GM23338 (cell line): ENCODE results near the gene LAD1. TPM values are rescaled to one million over a fixed set of nuclear protein-coding genes. Genes with fewer than 3 reads are reported as not detected.

Source experiments
- ATAC-seq: fragments of 200-7000 bp; cut with Tn5 transposase; 3 replicates; pipeline ENCODE4 v1.9.1; 2020
- DNase-seq: peaks from one replicate; pipeline ENCODE4 v3.0.0-alpha.2; 2015; ENCODE audit warnings: low spot score
- H2AFZ ChIP-seq: fragments of 200-600 bp; sonication (generic); 2 replicates; pipeline ENCODE4 v1.8.0; 2016; ENCODE audit warnings: antibody characterized with exemption, mild to moderate bottlenecking, moderate library complexity
- H3F3A ChIP-seq: fragments of 200-600 bp; sonication (generic); replicated peaks from 2 replicates; pipeline ENCODE4 v1.8.0; 2017; ENCODE audit warnings: antibody characterized with exemption, mixed run types, low read depth
- H3K27ac ChIP-seq: fragments of 200-600 bp; sonication (generic); 2 replicates; pipeline ENCODE4 v1.6.1; 2016; ENCODE audit warnings: low read depth
- H3K27me3 ChIP-seq: fragments of 200-600 bp; sonication (generic); 2 replicates; pipeline ENCODE4 v1.8.0; 2016; ENCODE audit warnings: mild to moderate bottlenecking, mixed run types, moderate library complexity; ENCODE audit not compliant: insufficient read depth
- H3K36me3 ChIP-seq: fragments of 200-600 bp; sonication (generic); 2 replicates; pipeline ENCODE4 v1.8.0; 2016; ENCODE audit warnings: mild to moderate bottlenecking; ENCODE audit not compliant: insufficient read depth
- H3K4me1 ChIP-seq: fragments of 200-600 bp; sonication (generic); 2 replicates; pipeline ENCODE4 v1.8.0; 2016; ENCODE audit warnings: mild to moderate bottlenecking, moderate library complexity; ENCODE audit not compliant: insufficient read depth
- H3K4me2 ChIP-seq: fragments of 200-600 bp; sonication (generic); 2 replicates; pipeline ENCODE4 v1.7.1; 2017; ENCODE audit warnings: mixed run types
- H3K4me3 ChIP-seq: fragments of 200-600 bp; sonication (generic); 2 replicates; pipeline ENCODE4 v1.6.1; 2016; ENCODE audit warnings: mixed run types
- H3K79me2 ChIP-seq: fragments of 200-600 bp; sonication (generic); replicated peaks from 2 replicates; pipeline ENCODE4 v1.8.0; 2017; ENCODE audit warnings: mild to moderate bottlenecking; ENCODE audit not compliant: insufficient read depth
- H3K9me2 ChIP-seq: fragments of 200-600 bp; sonication (generic); 2 replicates; pipeline ENCODE4 v1.8.0; 2017; ENCODE audit not compliant: insufficient read depth
- H4K20me1 ChIP-seq: fragments of 200-600 bp; sonication (generic); replicated peaks from 2 replicates; pipeline ENCODE4 v1.8.0; 2017; ENCODE audit warnings: mild to moderate bottlenecking; ENCODE audit not compliant: insufficient read depth
- H3K27ac Mint-ChIP-seq: 2 replicates; pipeline ENCODE4 v1.8.0; 2020; ENCODE audit warnings: inconsistent platforms, mild to moderate bottlenecking, moderate library complexity, mixed read lengths
- H3K27me3 Mint-ChIP-seq: 3 replicates; pipeline ENCODE4 v1.8.0; 2022; ENCODE audit warnings: low read depth, mild to moderate bottlenecking, moderate library complexity, mixed read lengths, inconsistent platforms; ENCODE audit not compliant: insufficient read depth, poor library complexity
- H3K36me3 Mint-ChIP-seq: 3 replicates; pipeline ENCODE4 v1.8.0; 2021; ENCODE audit warnings: low read depth, mild to moderate bottlenecking, inconsistent platforms, moderate library complexity, mixed read lengths
- H3K4me1 Mint-ChIP-seq: 3 replicates; pipeline ENCODE4 v1.8.0; 2020; ENCODE audit warnings: mild to moderate bottlenecking, inconsistent platforms, mixed read lengths
- H3K4me3 Mint-ChIP-seq: 3 replicates; pipeline ENCODE4 v1.8.0; 2021; ENCODE audit warnings: moderate library complexity, mild to moderate bottlenecking, inconsistent platforms, mixed read lengths
- H3K9me3 Mint-ChIP-seq: 3 replicates; pipeline ENCODE4 v1.8.0; 2020; ENCODE audit warnings: moderate library complexity, mild to moderate bottlenecking, inconsistent platforms, mixed read lengths
- EZH2phosphoT487 ChIP-seq: fragments of 200-600 bp; sonication (generic); IDR thresholded peaks from one replicate; pipeline ENCODE4 v1.8.1; 2018; ENCODE audit warnings: antibody characterized with exemption; ENCODE audit not compliant: unreplicated experiment
- NANOG ChIP-seq: IDR thresholded peaks from 2 replicates; pipeline ENCODE4 v1.6.1; 2016; ENCODE audit warnings: antibody characterized with exemption, borderline replicate concordance
- POLR2AphosphoS5 ChIP-seq: IDR thresholded peaks from 2 replicates; pipeline ENCODE4 v1.6.1; 2016; ENCODE audit warnings: antibody characterized with exemption, low read depth
- STAT1 ChIP-seq: IDR thresholded peaks from one replicate; pipeline ENCODE4 v1.6.1; 2016; ENCODE audit warnings: antibody characterized with exemption; ENCODE audit not compliant: unreplicated experiment
- polyA plus RNA-seq: library from polyadenylated mRNA; unstranded; fragments of >200 nt; fragmentation: Nextera tagmentation; extraction: Ambion mirVana; gene quantifications from 2 replicates; pipeline ENCODE4 v1.2.1, GENCODE V29; 2016
- total RNA-seq: library from RNA; depleted of rRNA; stranded (reverse); fragments of >200 nt; shearing (Covaris generic); gene quantifications from 2 replicates; pipeline ENCODE4 v1.2.3, GENCODE V29; 2014
- TF ChIP-seq, protein P1 (sequence below): fragments of 250-450 bp; sonication (Bioruptor Pico); IDR thresholded peaks from 2 replicates; pipeline ENCODE4 v1.5.0; 2020; ENCODE audit warnings: mild to moderate bottlenecking, moderate library complexity
- TF ChIP-seq, protein P2 (sequence below), 2 experiments: fragments of 200-600 bp in 1 of 2; sonication (generic) in 1 of 2; conservative IDR thresholded peaks; 2 replicates each; pipeline versions ENCODE4 v1.5.1 to v1.6.1; 2016 to 2017; ENCODE audit warnings: antibody characterized with exemption in 2 of 2, low read depth in 2 of 2, mild to moderate bottlenecking in 2 of 2, moderate library complexity in 1 of 2
- TF ChIP-seq, protein P3 (sequence below): IDR thresholded peaks from 2 replicates; pipeline ENCODE4 v1.6.1; 2016; ENCODE audit warnings: antibody characterized with exemption
- TF ChIP-seq, protein P4 (sequence below): IDR thresholded peaks from one replicate; pipeline ENCODE4 v1.6.1; 2018; ENCODE audit warnings: antibody characterized with exemption; ENCODE audit not compliant: unreplicated experiment

Gene LAD1
- total and polyA plus RNA-seq, 2 experiments from 2014 or later: 17.6 to 18.9 TPM

GRCh38 chr1:201376464-201377374, 22.4 kb downstream of the LAD1 start:
- Mint-ChIP-seq H3K4me3 (peak overlapping the region; percentile 64), H3K4me1 (peaks cover 63% of the 10 kb centered on the region), H3K27me3 (peaks cover 15% of the 10 kb centered on the region), H3K9me3 (no peaks in the 10 kb centered on the region), H3K36me3 (peaks cover 3% of the 10 kb centered on the region; the same call in 1 of the 3 replicates), H3K27ac (peak overlapping the region; percentile 98)
- H3K27ac ChIP-seq: peak overlapping the region; percentile 98
- no peaks in the 10 kb centered on the region for H3K36me3 ChIP-seq
- DNase-seq: peak; percentile 97
- no peaks in the 10 kb centered on the region for H4K20me1 ChIP-seq
- peaks cover 37% of the 10 kb centered on the region for H3K4me1 ChIP-seq
- H2AFZ ChIP-seq: no peak overlapping the region
- H3K79me2 ChIP-seq: no peaks in the 10 kb centered on the region
- 0 out of 2 replicates have a peak, but pooled peaks cover 7% of the 10 kb centered on the region for H3K9me2 ChIP-seq
- H3K4me3 ChIP-seq: peak overlapping the region; percentile 20
- TF ChIP-seq POLR2AphosphoS5 (no peak; the same call in 1 of the 2 replicates), NANOG (no peak), STAT1 (no peak), EZH2phosphoT487 (no peak)
- TF ChIP-seq, protein P1, sequence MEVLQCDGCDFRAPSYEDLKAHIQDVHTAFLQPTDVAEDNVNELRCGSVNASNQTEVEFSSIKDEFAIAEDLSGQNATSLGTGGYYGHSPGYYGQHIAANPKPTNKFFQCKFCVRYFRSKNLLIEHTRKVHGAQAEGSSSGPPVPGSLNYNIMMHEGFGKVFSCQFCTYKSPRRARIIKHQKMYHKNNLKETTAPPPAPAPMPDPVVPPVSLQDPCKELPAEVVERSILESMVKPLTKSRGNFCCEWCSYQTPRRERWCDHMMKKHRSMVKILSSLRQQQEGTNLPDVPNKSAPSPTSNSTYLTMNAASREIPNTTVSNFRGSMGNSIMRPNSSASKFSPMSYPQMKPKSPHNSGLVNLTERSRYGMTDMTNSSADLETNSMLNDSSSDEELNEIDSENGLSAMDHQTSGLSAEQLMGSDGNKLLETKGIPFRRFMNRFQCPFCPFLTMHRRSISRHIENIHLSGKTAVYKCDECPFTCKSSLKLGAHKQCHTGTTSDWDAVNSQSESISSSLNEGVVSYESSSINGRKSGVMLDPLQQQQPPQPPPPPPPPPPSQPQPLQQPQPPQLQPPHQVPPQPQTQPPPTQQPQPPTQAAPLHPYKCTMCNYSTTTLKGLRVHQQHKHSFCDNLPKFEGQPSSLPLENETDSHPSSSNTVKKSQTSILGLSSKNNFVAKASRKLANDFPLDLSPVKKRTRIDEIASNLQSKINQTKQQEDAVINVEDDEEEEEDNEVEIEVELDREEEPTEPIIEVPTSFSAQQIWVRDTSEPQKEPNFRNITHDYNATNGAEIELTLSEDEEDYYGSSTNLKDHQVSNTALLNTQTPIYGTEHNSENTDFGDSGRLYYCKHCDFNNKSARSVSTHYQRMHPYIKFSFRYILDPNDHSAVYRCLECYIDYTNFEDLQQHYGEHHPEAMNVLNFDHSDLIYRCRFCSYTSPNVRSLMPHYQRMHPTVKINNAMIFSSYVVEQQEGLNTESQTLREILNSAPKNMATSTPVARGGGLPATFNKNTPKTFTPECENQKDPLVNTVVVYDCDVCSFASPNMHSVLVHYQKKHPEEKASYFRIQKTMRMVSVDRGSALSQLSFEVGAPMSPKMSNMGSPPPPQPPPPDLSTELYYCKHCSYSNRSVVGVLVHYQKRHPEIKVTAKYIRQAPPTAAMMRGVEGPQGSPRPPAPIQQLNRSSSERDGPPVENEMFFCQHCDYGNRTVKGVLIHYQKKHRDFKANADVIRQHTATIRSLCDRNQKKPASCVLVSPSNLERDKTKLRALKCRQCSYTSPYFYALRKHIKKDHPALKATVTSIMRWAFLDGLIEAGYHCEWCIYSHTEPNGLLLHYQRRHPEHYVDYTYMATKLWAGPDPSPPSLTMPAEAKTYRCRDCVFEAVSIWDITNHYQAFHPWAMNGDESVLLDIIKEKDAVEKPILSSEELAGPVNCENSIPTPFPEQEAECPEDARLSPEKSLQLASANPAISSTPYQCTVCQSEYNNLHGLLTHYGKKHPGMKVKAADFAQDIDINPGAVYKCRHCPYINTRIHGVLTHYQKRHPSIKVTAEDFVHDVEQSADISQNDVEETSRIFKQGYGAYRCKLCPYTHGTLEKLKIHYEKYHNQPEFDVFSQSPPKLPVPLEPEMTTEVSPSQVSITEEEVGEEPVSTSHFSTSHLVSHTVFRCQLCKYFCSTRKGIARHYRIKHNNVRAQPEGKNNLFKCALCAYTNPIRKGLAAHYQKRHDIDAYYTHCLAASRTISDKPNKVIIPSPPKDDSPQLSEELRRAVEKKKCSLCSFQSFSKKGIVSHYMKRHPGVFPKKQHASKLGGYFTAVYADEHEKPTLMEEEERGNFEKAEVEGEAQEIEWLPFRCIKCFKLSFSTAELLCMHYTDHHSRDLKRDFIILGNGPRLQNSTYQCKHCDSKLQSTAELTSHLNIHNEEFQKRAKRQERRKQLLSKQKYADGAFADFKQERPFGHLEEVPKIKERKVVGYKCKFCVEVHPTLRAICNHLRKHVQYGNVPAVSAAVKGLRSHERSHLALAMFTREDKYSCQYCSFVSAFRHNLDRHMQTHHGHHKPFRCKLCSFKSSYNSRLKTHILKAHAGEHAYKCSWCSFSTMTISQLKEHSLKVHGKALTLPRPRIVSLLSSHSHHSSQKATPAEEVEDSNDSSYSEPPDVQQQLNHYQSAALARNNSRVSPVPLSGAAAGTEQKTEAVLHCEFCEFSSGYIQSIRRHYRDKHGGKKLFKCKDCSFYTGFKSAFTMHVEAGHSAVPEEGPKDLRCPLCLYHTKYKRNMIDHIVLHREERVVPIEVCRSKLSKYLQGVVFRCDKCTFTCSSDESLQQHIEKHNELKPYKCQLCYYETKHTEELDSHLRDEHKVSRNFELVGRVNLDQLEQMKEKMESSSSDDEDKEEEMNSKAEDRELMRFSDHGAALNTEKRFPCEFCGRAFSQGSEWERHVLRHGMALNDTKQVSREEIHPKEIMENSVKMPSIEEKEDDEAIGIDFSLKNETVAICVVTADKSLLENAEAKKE: peak; percentile 56
- TF ChIP-seq, protein P2, sequence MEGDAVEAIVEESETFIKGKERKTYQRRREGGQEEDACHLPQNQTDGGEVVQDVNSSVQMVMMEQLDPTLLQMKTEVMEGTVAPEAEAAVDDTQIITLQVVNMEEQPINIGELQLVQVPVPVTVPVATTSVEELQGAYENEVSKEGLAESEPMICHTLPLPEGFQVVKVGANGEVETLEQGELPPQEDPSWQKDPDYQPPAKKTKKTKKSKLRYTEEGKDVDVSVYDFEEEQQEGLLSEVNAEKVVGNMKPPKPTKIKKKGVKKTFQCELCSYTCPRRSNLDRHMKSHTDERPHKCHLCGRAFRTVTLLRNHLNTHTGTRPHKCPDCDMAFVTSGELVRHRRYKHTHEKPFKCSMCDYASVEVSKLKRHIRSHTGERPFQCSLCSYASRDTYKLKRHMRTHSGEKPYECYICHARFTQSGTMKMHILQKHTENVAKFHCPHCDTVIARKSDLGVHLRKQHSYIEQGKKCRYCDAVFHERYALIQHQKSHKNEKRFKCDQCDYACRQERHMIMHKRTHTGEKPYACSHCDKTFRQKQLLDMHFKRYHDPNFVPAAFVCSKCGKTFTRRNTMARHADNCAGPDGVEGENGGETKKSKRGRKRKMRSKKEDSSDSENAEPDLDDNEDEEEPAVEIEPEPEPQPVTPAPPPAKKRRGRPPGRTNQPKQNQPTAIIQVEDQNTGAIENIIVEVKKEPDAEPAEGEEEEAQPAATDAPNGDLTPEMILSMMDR (conservative IDR thresholded peaks at IDR 0.05; ENCODE audit: low read depth in 2 of 2): peak; percentile 80 to 81
- TF ChIP-seq, protein P3, sequence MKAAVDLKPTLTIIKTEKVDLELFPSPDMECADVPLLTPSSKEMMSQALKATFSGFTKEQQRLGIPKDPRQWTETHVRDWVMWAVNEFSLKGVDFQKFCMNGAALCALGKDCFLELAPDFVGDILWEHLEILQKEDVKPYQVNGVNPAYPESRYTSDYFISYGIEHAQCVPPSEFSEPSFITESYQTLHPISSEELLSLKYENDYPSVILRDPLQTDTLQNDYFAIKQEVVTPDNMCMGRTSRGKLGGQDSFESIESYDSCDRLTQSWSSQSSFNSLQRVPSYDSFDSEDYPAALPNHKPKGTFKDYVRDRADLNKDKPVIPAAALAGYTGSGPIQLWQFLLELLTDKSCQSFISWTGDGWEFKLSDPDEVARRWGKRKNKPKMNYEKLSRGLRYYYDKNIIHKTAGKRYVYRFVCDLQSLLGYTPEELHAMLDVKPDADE: no peak
- TF ChIP-seq, protein P4, sequence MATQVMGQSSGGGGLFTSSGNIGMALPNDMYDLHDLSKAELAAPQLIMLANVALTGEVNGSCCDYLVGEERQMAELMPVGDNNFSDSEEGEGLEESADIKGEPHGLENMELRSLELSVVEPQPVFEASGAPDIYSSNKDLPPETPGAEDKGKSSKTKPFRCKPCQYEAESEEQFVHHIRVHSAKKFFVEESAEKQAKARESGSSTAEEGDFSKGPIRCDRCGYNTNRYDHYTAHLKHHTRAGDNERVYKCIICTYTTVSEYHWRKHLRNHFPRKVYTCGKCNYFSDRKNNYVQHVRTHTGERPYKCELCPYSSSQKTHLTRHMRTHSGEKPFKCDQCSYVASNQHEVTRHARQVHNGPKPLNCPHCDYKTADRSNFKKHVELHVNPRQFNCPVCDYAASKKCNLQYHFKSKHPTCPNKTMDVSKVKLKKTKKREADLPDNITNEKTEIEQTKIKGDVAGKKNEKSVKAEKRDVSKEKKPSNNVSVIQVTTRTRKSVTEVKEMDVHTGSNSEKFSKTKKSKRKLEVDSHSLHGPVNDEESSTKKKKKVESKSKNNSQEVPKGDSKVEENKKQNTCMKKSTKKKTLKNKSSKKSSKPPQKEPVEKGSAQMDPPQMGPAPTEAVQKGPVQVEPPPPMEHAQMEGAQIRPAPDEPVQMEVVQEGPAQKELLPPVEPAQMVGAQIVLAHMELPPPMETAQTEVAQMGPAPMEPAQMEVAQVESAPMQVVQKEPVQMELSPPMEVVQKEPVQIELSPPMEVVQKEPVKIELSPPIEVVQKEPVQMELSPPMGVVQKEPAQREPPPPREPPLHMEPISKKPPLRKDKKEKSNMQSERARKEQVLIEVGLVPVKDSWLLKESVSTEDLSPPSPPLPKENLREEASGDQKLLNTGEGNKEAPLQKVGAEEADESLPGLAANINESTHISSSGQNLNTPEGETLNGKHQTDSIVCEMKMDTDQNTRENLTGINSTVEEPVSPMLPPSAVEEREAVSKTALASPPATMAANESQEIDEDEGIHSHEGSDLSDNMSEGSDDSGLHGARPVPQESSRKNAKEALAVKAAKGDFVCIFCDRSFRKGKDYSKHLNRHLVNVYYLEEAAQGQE: peak; percentile 12
- no peaks in the 10 kb centered on the region for H3K27me3 ChIP-seq
- H3K4me2 ChIP-seq: peak overlapping the region; percentile 62
- peak; percentile 83 for ATAC-seq
- H3F3A ChIP-seq: peaks cover 15% of the 10 kb centered on the region; the same call in 1 of the 2 replicates
